OCI-LY3 (cell line): Measurements from ENCODE around the gene NKRF.

Experiments used
- CTCF ChIP-seq: fragments of 200-600, 300-600 bp; sonication (generic); IDR thresholded peaks from 2 replicates; pipeline ENCODE4 v1.5.1; 2014; ENCODE audit warnings: antibody characterized with exemption, low read length, low read depth
- EZH2phosphoT487 ChIP-seq: fragments of 200-600 bp; shearing (Covaris generic); IDR thresholded peaks from 2 replicates; pipeline ENCODE4 v1.6.1; 2018; ENCODE audit warnings: antibody characterized with exemption, mixed run types, low read depth

GRCh38 chrX:119570351-119570835 lies 35.8 kb downstream of the NKRF start:
- no peak for TF ChIP-seq CTCF
- no peak for TF ChIP-seq EZH2phosphoT487
